NCI-H1092 treated with DMSO at 0.1 percent for 48 hours (cell line): ENCODE data around the gene CALM1.

Source experiments
- DNase-seq: peaks from one replicate; lab custom pipeline; 2025; lab: John Stamatoyannopoulos, UW

Gene CALM1

DNA sequence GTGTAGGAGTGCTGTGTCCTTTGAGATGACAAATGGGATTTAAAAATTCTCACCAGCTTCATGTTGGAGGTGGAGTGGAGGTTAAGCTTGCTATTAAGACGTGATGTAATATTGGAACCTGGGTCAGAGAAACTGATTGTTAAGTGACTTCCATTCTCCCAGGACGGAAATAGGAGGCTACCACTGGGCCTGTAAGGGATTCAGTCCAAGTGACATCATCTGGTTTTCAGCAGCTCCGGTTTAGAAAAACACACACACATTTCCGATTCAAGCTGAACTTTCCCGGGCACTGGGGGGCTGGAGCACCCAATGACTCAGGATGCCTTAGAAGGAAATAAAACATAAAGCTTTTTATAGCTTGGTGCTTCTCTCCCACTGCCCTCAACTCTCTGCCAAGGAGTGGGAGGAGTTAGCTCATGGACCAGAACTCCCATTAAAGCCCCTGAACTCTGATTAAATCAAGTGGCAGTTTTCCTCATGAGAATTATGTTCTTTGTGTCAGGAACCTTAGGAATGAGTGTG, 12.4 kb downstream of the CALM1 start:
- DNase-seq: no peak

DNA sequence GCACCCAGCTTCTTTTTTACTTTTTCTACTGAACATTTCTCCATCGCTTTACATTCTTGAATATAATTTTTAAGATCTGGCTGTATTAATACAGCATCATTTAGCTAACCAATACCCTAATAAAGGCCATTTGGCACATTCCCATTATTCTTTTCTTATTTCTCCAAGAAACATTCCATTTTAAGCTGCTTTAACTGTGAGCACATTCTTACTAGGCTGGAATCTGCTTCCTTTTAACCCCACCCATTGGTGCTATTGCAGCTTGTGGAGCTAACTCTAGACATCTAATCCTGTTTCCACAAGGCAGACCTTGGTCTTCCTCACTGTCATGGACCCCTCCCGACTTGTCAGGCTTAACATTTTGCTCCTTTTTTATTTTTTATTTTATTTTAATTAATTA, 15.2 kb downstream of the CALM1 start:
- DNase-seq: no peak

DNA sequence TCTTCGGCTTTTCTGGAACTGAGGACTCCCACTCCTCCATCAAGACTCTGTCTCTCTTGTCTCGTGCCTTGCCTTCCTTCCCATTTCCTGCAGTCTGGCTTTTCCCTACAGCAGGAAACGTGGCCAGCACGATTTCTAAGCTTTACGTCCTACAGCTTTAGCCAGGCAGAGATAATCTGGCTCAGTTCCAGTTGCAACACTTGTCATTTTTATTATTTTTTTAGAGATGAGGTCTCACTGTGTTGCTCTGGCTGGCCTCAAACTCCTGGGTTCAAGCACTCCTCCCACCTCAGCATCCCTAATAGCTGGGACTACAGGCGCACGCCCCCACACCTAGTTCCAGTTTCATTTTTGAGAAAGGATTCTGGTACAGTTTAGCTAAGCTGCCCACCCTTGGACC, 19.9 kb downstream of the CALM1 start:
- peak; percentile 23 for DNase-seq

DNA sequence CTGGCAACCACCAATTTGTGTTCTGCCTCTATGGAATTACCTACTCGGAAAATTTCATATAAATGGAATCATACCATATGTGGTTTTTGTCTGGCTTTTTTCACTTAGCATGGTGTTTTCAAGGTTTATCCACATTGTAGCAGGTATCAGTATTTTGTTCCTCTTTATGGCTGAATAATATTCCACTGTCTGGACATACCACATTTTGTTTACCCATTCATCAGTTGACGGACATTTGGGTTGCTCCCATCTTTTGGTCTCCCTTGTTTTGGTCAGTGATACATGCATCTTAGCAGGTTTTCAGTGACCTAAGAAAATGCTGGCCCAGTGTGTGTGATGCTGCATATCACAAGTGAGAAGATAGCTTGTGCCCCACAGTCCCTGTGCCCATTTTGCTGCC, 21.2 kb downstream of the CALM1 start:
- no peak for DNase-seq

DNA sequence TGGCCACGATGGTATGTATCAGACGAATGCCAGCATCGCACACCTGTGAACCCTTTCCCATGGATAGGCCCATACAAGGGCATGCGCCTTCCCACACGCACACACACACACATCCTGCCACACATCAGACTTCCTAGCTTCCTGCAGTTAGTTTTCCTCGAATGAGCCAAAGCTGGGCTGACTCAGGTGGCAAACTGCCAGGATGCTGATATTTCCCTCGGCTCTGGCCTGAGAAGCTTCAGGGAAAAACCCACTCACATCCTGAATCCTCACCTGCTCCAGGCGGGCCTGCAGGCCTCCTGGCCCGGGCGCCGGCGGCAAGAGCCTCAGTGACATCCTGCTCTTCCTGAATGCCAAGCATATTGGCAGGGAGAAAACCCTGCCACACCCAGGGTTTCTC, 22.4 kb downstream of the CALM1 start:
- peak; percentile 12 for DNase-seq

DNA sequence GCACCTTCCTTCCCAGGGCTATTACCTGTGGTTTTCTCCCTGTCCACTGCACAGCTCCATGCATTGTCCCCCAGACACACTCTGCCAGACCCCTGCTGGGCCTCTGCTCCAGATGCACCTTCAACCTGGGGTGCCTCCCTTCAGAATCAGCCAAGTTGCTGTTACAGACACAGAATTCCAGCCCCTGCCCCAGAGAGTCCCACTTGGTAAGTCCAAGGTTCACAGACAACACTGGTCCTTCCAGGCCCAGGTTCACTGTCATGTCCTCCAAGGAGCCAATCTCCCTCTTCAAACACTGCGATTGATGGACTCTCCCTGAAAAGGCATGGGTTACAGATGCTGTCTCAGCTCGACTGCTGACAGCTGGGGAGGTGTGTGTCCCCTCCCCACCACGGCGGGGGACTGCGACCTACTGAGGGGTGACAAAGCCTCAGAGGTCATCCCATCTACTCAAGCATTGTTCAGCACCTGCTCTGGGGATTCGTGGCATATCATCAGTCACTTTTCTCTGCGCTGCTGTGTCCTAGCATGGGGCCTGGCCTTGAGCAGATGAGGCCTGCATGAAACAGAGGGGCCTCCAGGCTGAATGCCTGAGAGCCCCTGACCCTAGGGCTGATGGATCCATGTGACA, 24.3 kb downstream of the CALM1 start:
- DNase-seq: no peak

DNA sequence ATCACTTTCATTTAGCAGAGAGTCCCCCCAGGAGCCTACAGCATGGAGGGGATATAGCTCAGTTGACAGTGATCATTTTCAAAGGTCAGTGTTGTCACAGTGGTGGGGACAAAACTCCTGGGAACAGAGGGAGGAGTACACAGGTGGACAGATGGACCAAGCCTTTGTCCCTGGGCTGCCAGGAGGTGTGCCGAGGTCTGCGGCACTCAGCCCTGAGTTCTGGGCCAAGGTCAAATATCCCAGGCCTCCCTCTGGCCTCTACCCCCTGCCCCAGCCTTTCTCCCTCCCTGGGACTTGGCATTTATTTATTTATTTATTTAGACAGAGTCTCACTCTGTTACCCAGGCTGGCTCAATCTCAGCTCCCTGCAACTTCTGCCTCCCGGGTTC, 24.8 kb downstream of the CALM1 start:
- DNase-seq: no peak

DNA sequence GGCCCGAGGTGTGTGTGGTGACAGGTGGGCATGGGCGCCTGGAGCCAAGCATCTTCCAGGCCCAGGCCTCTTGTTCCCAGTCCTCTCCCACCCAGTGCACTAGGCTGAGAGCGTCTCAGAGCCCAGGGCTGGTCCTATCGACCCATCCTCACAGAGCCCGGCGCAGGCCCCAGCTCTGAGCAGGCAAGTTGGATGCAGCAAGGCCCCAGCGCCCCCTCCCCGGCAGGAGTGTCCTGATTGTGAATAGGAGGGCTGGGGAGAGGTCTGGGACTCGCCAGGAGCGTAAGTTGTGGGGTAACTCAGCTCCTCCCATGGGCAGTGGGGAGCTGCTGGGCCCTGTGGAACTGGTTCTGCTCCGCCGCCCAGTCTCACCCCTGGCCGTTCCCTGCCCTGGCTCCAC, 26.3 kb downstream of the CALM1 start:
- DNase-seq: no peak

DNA sequence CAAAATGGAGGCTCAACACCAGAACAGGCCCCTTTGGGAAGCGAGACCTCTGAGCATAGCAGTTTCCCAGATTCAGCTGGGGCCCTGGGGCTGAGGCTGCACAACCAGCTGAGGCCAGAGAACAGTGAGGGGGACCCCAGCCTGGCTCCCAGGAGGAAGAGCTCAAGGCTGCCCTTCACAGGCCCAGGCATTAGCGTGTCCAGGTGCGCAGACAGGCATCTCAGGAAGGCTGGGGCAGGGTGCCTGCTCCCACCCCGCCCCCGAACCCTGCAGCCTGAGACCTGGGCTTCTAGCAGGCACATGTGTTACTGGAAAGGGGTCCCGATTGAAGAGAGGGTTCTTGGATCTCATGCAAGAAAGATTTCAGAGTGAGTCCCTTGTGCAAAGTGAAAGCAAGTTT, 27.2 kb downstream of the CALM1 start:
- no peak for DNase-seq

DNA sequence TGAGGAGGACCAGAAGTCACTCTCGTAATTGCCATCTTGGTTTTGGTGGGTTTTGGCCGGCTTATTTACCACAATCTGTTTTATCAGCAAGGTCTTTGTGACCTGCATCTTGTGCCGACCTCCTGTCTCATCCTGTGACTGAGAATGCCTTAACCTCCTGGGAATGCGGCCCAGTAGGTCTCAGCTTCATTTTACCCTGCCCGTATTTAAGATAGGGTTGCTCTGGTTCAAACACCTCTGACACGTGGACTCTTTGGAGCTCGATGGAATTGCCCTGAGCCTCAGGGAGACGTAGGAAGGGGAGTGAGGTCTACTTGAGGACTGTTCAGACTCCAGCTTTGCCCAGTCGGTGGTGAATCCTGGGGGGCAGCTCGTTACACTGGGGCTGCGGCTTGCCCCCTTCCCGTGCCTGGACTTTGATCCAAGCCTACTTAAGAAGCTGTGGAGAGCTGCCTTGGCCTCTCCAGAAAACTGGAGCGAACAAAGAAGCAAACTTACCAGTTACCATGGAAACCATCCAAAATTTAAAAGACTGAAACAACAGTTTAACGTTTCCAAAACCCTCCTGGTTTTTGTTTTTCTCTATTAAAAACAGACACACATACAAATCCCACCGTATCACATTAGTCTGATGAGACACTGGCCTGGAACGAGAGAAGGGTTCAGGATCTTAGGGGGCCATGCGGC, 28.0 kb downstream of the CALM1 start:
- DNase-seq: no peak

DNA sequence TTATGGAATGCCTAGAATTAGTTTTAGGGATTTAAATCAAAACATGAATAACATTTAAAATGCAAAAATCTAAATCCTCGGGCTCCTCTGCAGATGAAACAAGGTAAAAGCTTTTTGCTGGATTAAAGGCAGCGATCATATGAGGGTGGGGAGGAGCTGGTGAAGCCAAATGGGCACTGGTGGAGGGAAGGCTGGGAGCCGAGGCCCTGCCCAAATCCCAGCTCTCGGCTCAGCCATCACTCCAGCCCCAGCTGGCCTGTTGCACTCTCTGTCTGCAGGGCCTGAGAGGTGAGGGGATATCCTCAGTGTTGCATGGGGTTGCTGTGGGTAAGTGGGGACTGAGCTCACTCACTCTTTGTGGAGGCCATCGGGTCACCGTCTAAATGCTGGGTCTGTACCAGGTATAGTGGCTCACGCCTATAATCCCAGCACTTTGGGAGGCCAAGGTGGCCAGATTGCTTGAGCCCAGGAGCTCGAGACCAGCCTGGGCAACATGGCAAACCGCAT, 28.6 kb downstream of the CALM1 start:
- DNase-seq: no peak

DNA sequence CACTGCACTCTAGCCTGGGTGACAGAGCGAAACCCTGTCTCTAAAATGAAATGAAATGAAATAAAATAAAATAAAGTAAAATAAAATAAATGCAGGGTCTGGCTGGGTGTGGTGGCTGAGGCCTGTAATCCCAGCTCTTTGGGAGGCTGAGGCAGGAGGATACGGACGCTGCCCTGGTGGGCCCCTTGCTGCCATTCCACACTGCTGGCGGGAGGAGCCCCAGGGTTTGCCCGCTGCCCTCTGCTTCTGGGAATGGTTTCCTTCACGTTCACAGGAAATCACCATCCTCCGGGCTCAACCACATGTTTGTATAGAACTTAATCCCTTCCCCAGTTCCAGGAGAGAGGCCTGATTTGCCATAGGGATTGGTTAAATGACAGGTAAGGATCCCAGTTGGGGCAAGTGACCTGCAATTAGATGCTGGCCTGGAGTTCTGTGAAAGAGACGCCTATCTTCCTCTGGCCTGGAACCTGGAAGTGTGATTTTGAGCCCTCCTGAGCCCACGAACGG, 29.3 kb downstream of the CALM1 start:
- DNase-seq: no peak

DNA sequence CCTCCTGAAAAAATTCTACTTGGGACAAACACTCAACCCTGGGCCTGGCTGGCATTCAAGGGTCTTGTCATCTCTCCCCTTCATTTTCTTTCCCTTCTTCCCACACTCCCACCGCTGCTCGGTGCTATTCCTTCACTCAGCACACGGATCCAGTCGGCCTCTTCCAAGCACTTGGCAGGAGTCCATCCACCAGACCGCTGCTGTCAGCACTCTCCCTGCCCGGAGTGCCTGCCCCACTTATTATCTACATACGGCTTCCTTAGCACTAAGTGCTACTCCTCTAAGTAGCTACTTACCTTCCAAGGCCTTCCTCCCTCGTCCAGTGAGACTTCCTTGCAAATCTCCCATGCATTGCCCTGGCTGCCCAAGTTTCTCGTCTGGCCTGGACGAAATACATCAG, 29.8 kb downstream of the CALM1 start:
- peak; percentile 27 for DNase-seq

DNA sequence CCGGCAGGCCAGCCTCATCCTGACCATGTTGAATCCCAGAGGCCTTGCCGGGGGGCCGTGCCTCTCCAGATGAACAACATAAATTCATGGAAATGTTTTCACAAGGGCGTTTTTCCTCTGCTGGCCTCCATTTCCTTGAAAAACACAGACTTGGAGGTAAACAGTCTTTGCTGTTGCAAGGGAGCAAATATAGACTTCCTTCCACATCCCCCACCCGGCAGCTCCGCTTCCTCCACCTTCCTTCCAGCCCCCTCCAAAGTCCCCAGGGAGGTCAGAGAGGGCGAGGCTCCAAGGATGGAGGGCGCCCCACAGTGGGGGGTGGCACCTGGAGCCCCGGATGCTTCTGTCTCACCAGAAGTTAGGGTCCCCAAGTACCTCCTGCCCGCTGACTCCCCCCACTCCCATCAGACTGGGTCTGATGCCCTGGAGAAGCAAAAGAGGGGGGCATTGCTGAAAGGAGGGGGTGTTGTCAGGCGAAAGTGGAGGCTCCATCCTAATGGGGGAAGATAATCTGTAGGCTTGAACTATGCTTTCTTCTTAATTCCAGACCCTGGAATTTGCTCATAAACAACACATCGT, 31.1 kb downstream of the CALM1 start:
- no peak for DNase-seq

DNA sequence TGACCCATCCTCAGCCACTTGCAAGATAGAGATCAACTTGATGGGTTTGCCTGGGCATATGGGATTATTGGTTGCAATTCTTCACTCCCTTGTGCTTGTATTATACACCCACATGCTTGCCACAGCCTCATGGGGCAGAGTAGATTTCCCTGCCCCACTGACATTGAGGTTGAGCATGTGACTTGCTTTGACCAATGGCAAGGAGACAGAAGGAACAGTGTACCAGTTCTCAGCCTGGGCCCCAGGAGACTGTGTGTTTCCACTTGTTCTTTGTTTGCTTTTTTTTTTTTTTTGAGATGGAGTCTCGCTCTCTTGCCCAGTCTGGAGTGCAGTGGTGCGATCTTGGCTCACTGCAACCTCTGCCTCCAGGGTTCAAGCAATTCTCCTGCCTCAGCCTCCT, 31.8 kb downstream of the CALM1 start:
- DNase-seq: no peak

DNA sequence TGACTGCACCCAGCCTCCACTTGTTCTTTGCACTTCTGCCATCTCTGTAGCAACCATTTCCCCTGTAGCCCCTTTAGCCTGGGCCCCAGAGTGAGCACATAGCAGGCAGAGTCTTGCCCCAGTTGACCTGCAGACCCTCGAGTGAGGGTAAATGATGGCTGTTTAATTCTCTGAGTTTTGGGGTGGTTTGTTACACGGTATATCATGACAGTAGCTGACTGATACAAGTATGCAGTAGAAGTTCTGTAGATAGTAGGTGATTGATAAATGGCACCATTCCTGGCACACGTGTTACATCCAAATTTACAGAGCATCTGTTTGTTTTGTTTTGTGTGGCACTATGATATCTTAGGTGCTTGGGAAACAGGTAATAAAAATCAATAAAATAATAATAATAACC, 32.4 kb downstream of the CALM1 start:
- DNase-seq: no peak

DNA sequence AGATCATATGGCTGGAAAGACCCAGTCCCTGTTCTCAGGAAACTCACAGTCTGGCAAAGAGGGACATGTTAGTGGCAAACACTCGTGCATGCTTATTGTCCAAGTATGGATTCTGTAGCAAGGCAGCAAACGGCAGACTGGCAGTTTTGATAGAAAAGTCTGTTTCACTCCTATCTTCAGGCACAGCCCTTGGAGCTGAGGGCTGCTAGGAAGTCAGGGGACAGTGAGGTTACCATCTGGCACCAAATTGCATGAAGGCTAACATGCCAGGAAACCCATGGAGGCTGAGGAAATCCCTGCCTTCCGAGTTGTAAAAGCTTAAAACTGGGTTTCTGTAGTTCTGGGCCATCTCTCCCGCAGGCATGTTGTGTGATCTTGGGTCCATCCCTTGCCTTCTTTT, 32.9 kb downstream of the CALM1 start:
- no peak for DNase-seq

DNA sequence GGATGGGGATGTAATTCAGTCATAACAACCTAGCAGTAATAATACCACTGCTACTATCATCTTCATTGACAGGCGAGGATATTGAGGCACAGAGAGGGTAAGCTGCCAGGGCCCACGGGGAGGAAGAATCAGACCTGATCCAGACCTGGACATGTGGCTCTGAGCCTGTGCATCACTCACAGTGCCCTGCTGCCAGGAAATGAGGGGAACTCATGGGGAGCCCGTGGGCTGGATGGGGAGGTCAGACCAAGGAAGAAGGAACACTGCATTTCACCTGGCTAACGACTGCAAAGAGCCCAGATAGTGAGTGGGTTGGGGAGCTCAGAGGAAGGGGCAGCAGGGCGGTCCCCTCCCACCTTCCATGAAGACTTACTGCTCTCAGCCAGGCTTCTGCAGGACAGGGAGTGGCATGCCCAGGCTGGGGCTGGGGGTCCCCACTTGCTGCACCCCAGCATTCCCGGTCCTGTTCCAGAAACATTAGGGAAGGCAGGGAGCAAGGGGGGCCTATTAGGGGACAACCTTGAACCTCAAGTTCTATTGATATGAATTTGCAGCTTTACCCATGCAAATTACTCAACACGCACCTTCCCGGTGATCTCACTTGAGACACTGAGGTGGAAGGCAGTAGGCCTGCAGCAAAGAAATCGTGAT, 37.7 kb downstream of the CALM1 start:
- no peak for DNase-seq

DNA sequence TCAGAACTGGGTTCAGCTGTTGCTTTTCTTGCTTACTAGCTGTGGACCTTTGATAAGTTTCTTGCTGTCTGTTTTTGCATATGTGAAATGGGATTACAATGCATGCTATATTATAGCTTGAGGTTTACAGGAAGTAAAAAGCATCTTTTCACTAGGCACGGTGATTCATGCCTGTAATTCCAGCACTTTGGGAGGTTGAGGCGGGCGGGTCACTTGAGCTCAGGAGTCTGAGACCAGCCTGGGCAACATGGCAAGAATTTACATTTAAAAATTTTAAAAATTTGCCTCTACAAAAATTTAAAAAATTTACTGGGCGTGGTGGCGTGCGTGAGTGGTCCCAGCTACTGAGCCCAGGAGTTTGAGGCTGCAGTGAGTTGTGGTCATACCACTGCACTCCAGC, 42.0 kb downstream of the CALM1 start:
- no peak for DNase-seq

DNA sequence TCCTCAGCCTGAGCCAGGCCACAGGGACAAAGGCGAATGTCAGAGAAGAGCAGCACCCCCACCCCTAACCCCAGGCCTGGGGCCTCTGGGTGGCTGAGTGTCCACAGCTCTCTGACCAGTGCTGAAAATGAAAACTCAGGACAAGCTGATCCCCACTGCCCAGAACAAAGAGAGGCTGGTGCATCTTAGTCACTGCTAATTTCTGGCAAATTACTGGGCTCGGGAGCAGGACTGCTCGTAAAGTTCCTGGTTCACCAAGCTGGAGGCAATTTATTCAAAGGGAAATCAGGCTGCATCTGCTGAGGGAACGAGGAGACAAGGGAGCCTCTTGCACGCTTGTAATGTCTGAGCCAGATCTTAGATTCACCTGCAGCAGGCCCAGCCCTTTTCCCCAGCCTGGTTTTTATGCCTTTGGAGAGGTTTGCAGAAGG, 43.2 kb downstream of the CALM1 start:
- DNase-seq: no peak

DNA sequence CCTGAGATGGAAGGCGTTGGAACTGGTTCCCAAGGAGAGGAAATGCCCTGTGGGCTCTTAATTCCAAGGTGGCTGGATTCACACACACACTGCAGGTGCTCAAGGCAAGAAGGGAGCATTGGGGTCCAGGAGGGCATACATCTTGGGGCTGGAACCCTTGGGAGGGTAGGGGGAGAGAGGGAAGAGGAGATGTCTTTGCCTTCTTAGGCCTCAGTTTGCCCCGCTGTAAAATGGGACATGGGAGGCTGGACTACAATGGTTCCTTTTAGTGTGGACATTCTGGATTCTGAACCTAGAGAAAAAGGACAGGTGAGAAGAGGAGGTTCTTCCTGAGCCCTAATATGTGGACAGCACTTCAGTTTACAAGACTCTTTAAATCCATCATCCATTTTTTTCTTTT, 43.8 kb downstream of the CALM1 start:
- DNase-seq: no peak

DNA sequence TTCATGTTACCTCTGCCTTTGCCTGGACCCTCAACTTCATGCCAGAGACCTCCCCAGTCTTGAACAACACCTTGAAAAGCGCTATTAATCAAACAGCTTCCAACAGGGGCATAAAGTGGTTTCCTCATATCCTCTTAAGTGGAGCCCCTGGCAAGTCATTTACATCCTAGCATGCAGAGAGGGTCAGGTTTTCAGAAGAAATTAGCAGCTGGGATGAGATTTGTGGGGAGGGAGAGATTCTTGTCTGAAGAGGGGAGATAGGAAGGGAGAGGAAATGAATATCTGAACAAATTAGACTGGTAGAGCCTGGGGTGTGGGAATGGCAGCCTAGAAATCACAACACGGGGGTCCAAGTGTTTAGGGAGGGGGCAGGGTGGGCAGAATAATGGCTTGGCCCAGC, 45.6 kb downstream of the CALM1 start:
- no peak for DNase-seq
